Measurements from ENCODE around the gene KNDC1. TPM values are rescaled to one million over a fixed set of nuclear protein-coding genes. Genes with fewer than 3 reads are reported as not detected.

Gene KNDC1
- total and polyA plus RNA-seq, 2 of the 13 experiments (the other 11 are each of a cell fraction or from before 2014, with no cell fraction given), result 0.69 TPM; not detected in 1

- POLR2A ChIA-PET, result no interaction called here
- no peak overlapping the region for H2AFZ ChIP-seq (ENCODE audit: low read length)
- no peak overlapping the region for H3K4me3 ChIP-seq (replicated peaks in 1 of 3; ENCODE audit: insufficient read depth in 1 of 3, low read depth in 2 of 3, low read length in 3 of 3)
- CTCF ChIA-PET (ENCODE audit: low intra/inter-chr PET ratio, low total read pairs), result interaction anchor here (2.5 kb wide), 1 partner anchor 182 kb away, joined by 24 read pairs; the partner anchor contains the start of gene CFAP46
- no peaks in the 10 kb centered on the region for H3K79me2 ChIP-seq (ENCODE audit: insufficient read depth, low read length)
- peak; percentile 75 for TF ChIP-seq MAFF (IDR thresholded peaks at IDR 0.05; ENCODE audit: low read depth, low read length)
- peak; percentile 78 to 90 for TF ChIP-seq MAFK (conservative IDR thresholded peaks at IDR 0.05 in 1 of 2, IDR thresholded peaks at IDR 0.05 in 1 of 2; ENCODE audit: low read length in 2 of 2)
- TF ChIP-seq ZFP36L1 (CRISPR knock-in tag; IDR thresholded peaks at IDR 0.05), result no peak
- H3K36me3 ChIP-seq (replicated peaks in 1 of 2; ENCODE audit: control insufficient read depth in 1 of 2, insufficient read depth in 2 of 2, low read length in 2 of 2), result no peaks in the 10 kb centered on the region
- in situ Hi-C loops (cut with HindIII; ENCODE audit: extremely low pct_ligation_motif_present, low pct_unique_long_range_greater_than_20kb), result loop anchor here (10.0 kb wide), 1 partner anchor 178 kb away; the partner anchor contains the start of gene CFAP46
- no peak overlapping the region for H3K9ac ChIP-seq (ENCODE audit: insufficient read depth, low read depth, low read length)
- peaks cover 8 to 30% of the 10 kb centered on the region in 2 experiments; a peak in 4 of 5 replicates for H3K27me3 ChIP-seq (ENCODE audit: control insufficient read depth in 1 of 2, insufficient read depth in 2 of 2, low read length in 2 of 2)
- WGBS (ENCODE audit: low lambda C conversion rate), result 24% methylated on average over 22 of the region's 39 CpGs
- no peaks in the 10 kb centered on the region for H3K4me1 ChIP-seq (ENCODE audit: insufficient read depth, low read length)
- FAIRE-seq (no peak), ATAC-seq (no peak), DNase-seq (ENCODE audit: low spot score) (no peak)
- no peaks in the 10 kb centered on the region for H3K9me3 ChIP-seq (ENCODE audit: low read length)
- intact Hi-C loops (cut with micrococcal nuclease; ENCODE audit: unreplicated experiment), result loop anchor here (5.0 kb wide), 1 partner anchor 186 kb away; no protein-coding TSS in a partner anchor
- H3K4me2 ChIP-seq (ENCODE audit: low read depth, low read length), result no peak overlapping the region
- no TSS peak for BruUV-seq (replicated peaks)
- H3K27ac ChIP-seq (ENCODE audit: extremely low read length, insufficient read depth, low read length), result no peak overlapping the region
- H4K20me1 ChIP-seq (ENCODE audit: insufficient read depth, low read length), result peaks cover 6% of the 10 kb centered on the region; the same call in 1 of the 2 replicates
Measured at GRCh38 chr10:133123050-133123745, 36.8 kb upstream of the KNDC1 start.

DNA sequence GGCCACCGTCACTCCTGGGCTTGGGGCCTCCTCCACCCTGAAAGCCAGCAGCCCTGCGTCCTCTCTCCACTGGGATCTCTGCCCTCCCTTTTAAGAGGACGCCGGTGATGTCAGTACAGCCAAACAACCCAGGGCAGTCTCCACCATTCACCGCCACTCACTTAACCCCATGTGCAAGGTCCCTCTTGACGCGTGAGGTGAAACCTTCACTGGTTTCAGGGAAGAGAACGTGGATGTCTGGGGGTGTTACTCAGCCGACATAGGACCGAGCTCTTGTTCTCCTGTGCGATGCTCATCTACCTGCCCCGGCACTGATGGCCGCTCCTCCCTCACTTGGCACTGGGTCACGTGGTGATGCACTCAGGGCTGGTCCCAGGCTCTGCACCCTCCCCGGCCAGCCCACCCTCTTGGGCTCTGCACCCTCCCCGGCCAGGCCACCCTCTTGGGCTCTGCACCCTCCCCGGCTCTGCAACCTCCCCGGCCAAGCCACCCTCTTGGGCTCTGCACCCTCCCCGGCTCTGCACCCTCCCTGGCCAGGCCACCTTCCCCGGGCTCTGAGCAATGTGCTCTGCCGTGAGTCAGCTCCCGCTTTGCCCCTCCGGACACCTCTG, 36.2 kb upstream of the KNDC1 start:
- TF ChIP-seq DNMT3B (CRISPR knock-in tag; conservative IDR thresholded peaks at IDR 0.05), result no peak
- TF ChIP-seq ZNF761 (CRISPR knock-in tag; conservative IDR thresholded peaks at IDR 0.05), result no peak
- no peak for TF ChIP-seq ZUFSP (CRISPR knock-in tag; IDR thresholded peaks at IDR 0.05; ENCODE audit: borderline replicate concordance)
- no peak for TF ChIP-seq ZNF460 (CRISPR knock-in tag; IDR thresholded peaks at IDR 0.05; ENCODE audit: borderline replicate concordance)
- TF ChIP-seq HES4 (CRISPR knock-in tag; IDR thresholded peaks at IDR 0.05; ENCODE audit: borderline replicate concordance), result no peak
- no peak for TF ChIP-seq CREM (IDR thresholded peaks at IDR 0.05)
- no peak for TF ChIP-seq CREM (CRISPR knock-in tag; IDR thresholded peaks at IDR 0.05)
- Histone ChIP-seq H2AFZ (ENCODE audit: low read length) (no peak overlapping the region), H3K36me3 (replicated peaks in 1 of 2; ENCODE audit: control insufficient read depth in 1 of 2, insufficient read depth in 2 of 2, low read length in 2 of 2) (no peaks in the 10 kb centered on the region), H3K9ac (ENCODE audit: insufficient read depth, low read depth, low read length) (no peak overlapping the region), H3K27me3 (ENCODE audit: control insufficient read depth in 1 of 2, insufficient read depth in 2 of 2, low read length in 2 of 2) (peaks cover 8 to 28% of the 10 kb centered on the region in 2 experiments; a peak in 4 of 5 replicates), H3K79me2 (ENCODE audit: insufficient read depth, low read length) (no peaks in the 10 kb centered on the region), H3K27ac (ENCODE audit: extremely low read length, insufficient read depth, low read length) (no peak overlapping the region), H3K9me3 (ENCODE audit: low read length) (no peaks in the 10 kb centered on the region), H4K20me1 (ENCODE audit: insufficient read depth, low read length) (peaks cover 6% of the 10 kb centered on the region; the same call in 1 of the 2 replicates), H3K4me3 (replicated peaks in 1 of 3; ENCODE audit: insufficient read depth in 1 of 3, low read depth in 2 of 3, low read length in 3 of 3) (no peak overlapping the region), H3K4me2 (ENCODE audit: low read depth, low read length) (no peak overlapping the region), H3K4me1 (ENCODE audit: insufficient read depth, low read length) (no peaks in the 10 kb centered on the region)
- no TSS peak for BruUV-seq (replicated peaks)
- in situ Hi-C loops (cut with HindIII; ENCODE audit: extremely low pct_ligation_motif_present, low pct_unique_long_range_greater_than_20kb), result loop anchor here (10.0 kb wide), 1 partner anchor 179 kb away; the partner anchor contains the start of gene CFAP46
- DNase-seq (ENCODE audit: low spot score) (no peak), FAIRE-seq (no peak), ATAC-seq (no peak)
- ChIA-PET CTCF (ENCODE audit: low intra/inter-chr PET ratio, low total read pairs) (interaction anchor here (1.5 to 2.5 kb wide), 2 partner anchors 183 to 219 kb away, joined by 7 to 24 read pairs; partner anchors contain the start of gene CFAP46), POLR2A (no interaction called here)
- intact Hi-C loops (cut with micrococcal nuclease; ENCODE audit: unreplicated experiment), result loop anchor here (5.0 kb wide), 1 partner anchor 187 kb away; no protein-coding TSS in a partner anchor
- WGBS (ENCODE audit: low lambda C conversion rate), result 29% methylated on average over 16 of the region's 23 CpGs

Measured in HepG2 (cell line).